GM12878 (cell line): ENCODE data around the gene SLC38A8. TPM values are rescaled to one million over a fixed set of nuclear protein-coding genes. Genes with fewer than 3 reads are reported as not detected.

ENCODE experiments used
- ATAC-seq: fragments of 200-7000 bp; cut with Tn5 transposase; 3 replicates; pipeline ENCODE4 v1.9.1; 2020; ENCODE audit warnings: mild to moderate bottlenecking, moderate library complexity
- BruUV-seq: library from RNA; stranded (reverse); fragments of 400-500 nt; replicated peaks from 2 replicates; lab custom pipeline; 2021; lab: Mats Ljungman, UMichigan
- CTCF ChIA-PET: fragments of 300-600 bp; sonication (Branson Sonifier 250); formaldehyde crosslinking; extraction: SDS; loops from one replicate; lab custom pipeline; 2021; ENCODE audit warnings: inconsistent platforms; lab: Yijun Ruan, JAX
- POLR2A ChIA-PET: fragments of 350-600 bp; formaldehyde crosslinking; extraction: SDS; loops from one replicate; lab custom pipeline; 2021; ENCODE audit warnings: inconsistent platforms; lab: Charles Lee
- RAD21 ChIA-PET: fragments of 300-600 bp; sonication (Branson Sonifier 250); formaldehyde crosslinking; loops from one replicate; lab custom pipeline; 2023; ENCODE audit warnings: antibody characterized with exemption; ENCODE audit not compliant: unreplicated experiment; lab: Charles Lee
- SMC1A ChIA-PET: fragments of 300-600 bp; sonication (Branson Sonifier 250); formaldehyde crosslinking; loops from one replicate; lab custom pipeline; 2023; ENCODE audit not compliant: unreplicated experiment, uncharacterized antibody; lab: Charles Lee
- DNase-seq: peaks from one replicate; pipeline ENCODE4 v3.0.0-alpha.2; 2011; ENCODE audit warnings: low read depth, low spot score
- FAIRE-seq: peaks from 3 replicates; lab custom pipeline; 2011; peaks lifted over from hg19 to GRCh38; lab: Jason Lieb, UNC
- H2AFZ ChIP-seq: 2 replicates; pipeline ENCODE4 v1.6.0; 2011; ENCODE audit warnings: low read depth, low read length, control low read depth; ENCODE audit not compliant: control insufficient read depth
- H3K27ac ChIP-seq: 2 replicates; pipeline ENCODE4 v1.5.1; 2011; ENCODE audit warnings: control low read depth; ENCODE audit not compliant: control insufficient read depth, insufficient read depth
- H3K27me3 ChIP-seq, 2 experiments: replicated peaks in 1 of 2; 2 replicates each; pipeline versions ENCODE4 v1.6.0 to v1.6.1; 2011; ENCODE audit warnings: low read length in 1 of 2; ENCODE audit not compliant: control insufficient read depth in 2 of 2, insufficient read depth in 2 of 2
- H3K36me3 ChIP-seq, 2 experiments: 2 replicates each; pipeline ENCODE4 v1.5.1; 2011; ENCODE audit warnings: low read length in 1 of 2; ENCODE audit not compliant: control insufficient read depth in 2 of 2, insufficient read depth in 2 of 2
- H3K4me1 ChIP-seq: 2 replicates; pipeline ENCODE4 v1.6.1; 2011; ENCODE audit warnings: mild to moderate bottlenecking, low read length, moderate library complexity, mixed read lengths; ENCODE audit not compliant: control insufficient read depth, insufficient read depth
- H3K4me2 ChIP-seq: 2 replicates; pipeline ENCODE4 v1.6.0; 2011; ENCODE audit warnings: control low read depth; ENCODE audit not compliant: control insufficient read depth, insufficient read depth
- H3K4me3 ChIP-seq: fragments of 200-600 bp; sonication (generic); 2 replicates; pipeline ENCODE4 v1.5.1; 2016
- H3K79me2 ChIP-seq: 2 replicates; pipeline ENCODE4 v1.6.0; 2011; ENCODE audit warnings: low read length; ENCODE audit not compliant: control insufficient read depth, insufficient read depth
- H3K9ac ChIP-seq: 2 replicates; pipeline ENCODE4 v1.8.0; 2011; ENCODE audit warnings: low read length, control low read depth, mixed read lengths; ENCODE audit not compliant: control insufficient read depth, insufficient read depth
- H3K9me3 ChIP-seq: replicated peaks from 3 replicates; pipeline ENCODE4 v1.5.1; 2011; ENCODE audit warnings: mild to moderate bottlenecking, low read length; ENCODE audit not compliant: control insufficient read depth, insufficient read depth
- H4K20me1 ChIP-seq: 2 replicates; pipeline ENCODE4 v1.6.0; 2011; ENCODE audit not compliant: control insufficient read depth, insufficient read depth
- BHLHE40 ChIP-seq, 2 experiments: fragments of 450-650 bp in 1 of 2; IDR thresholded peaks; 2 replicates each; pipeline ENCODE4 v1.6.1; 2011 to 2017; ENCODE audit warnings: low read depth in 2 of 2, borderline replicate concordance in 1 of 2, improper control_type of control experiment in 1 of 2, low read length in 1 of 2, mild to moderate bottlenecking in 1 of 2
- BRCA1 ChIP-seq: IDR thresholded peaks from 2 replicates; pipeline ENCODE4 v1.6.1; 2011; ENCODE audit warnings: low read depth, low read length, improper control_type of control experiment
- CHD1 ChIP-seq: IDR thresholded peaks from 2 replicates; pipeline ENCODE4 v1.6.1; 2012; ENCODE audit warnings: low read depth, low read length, improper control_type of control experiment
- ETV6 ChIP-seq, 2 experiments: fragments of 450-650 bp in 1 of 2; IDR thresholded peaks in 1 of 2; conservative IDR thresholded peaks in 1 of 2; 2 replicates each; pipeline ENCODE4 v1.6.1; 2014; ENCODE audit warnings: antibody characterized with exemption in 1 of 2, borderline replicate concordance in 1 of 2, low read depth in 1 of 2, mild to moderate bottlenecking in 1 of 2, moderate library complexity in 1 of 2
- IRF4 ChIP-seq: IDR thresholded peaks from 2 replicates; pipeline ENCODE4 v1.6.1; 2011; ENCODE audit warnings: low read depth, low read length
- MAX ChIP-seq: IDR thresholded peaks from 2 replicates; pipeline ENCODE4 v1.6.1; 2012; ENCODE audit warnings: low read depth, low read length, improper control_type of control experiment
- NBN ChIP-seq: fragments of 450-650 bp; IDR thresholded peaks from 2 replicates; pipeline ENCODE4 v1.6.1; 2016
- PAX5 ChIP-seq: IDR thresholded peaks from 2 replicates; pipeline ENCODE4 v1.6.1; 2011; ENCODE audit warnings: low read depth, low read length, borderline replicate concordance
- PAX8 ChIP-seq: fragments of 450-650 bp; IDR thresholded peaks from 2 replicates; pipeline ENCODE4 v1.6.1; 2017; ENCODE audit warnings: mild to moderate bottlenecking, moderate library complexity
- PML ChIP-seq: IDR thresholded peaks from 2 replicates; pipeline ENCODE4 v1.6.1; 2012; ENCODE audit warnings: low read length, inconsistent platforms
- POLR2AphosphoS5 ChIP-seq: IDR thresholded peaks from 2 replicates; pipeline ENCODE4 v1.6.1; 2011; ENCODE audit warnings: mild to moderate bottlenecking, low read length, inconsistent platforms
- RB1 ChIP-seq: fragments of 450-650 bp; formaldehyde crosslinking; IDR thresholded peaks from 2 replicates; pipeline ENCODE4 v1.6.1; 2017; ENCODE audit warnings: mild to moderate bottlenecking, borderline replicate concordance
- SMAD5 ChIP-seq: IDR thresholded peaks from 2 replicates; pipeline ENCODE4 v1.6.1; 2016; ENCODE audit warnings: antibody characterized with exemption, low read depth
- SPI1 ChIP-seq: IDR thresholded peaks from 2 replicates; pipeline ENCODE4 v1.6.1; 2011; ENCODE audit warnings: low read depth, mild to moderate bottlenecking, low read length, moderate library complexity, borderline replicate concordance; ENCODE audit not compliant: insufficient read depth
- SRF ChIP-seq, 2 experiments: IDR thresholded peaks; 2 replicates each; pipeline ENCODE4 v1.6.1; 2011; ENCODE audit warnings: low read depth in 2 of 2, low read length in 2 of 2, mild to moderate bottlenecking in 1 of 2, moderate library complexity in 1 of 2
- ZBED1 ChIP-seq: IDR thresholded peaks from 2 replicates; pipeline ENCODE4 v1.6.1; 2016; ENCODE audit warnings: borderline replicate concordance
- ZNF274 ChIP-seq: IDR thresholded peaks from one replicate; pipeline ENCODE4 v1.8.0; 2011; ENCODE audit not compliant: insufficient read length, insufficient read depth
- ZNF384 ChIP-seq: IDR thresholded peaks from 2 replicates; pipeline ENCODE4 v1.6.1; 2012; ENCODE audit warnings: low read depth, mild to moderate bottlenecking, low read length, improper control_type of control experiment, borderline replicate concordance
- ZZZ3 ChIP-seq: IDR thresholded peaks from 2 replicates; pipeline ENCODE4 v1.6.1; 2011; ENCODE audit warnings: low read depth; ENCODE audit not compliant: control insufficient read depth, insufficient read length
- WGBS: methylation state at CpG from one replicate; pipeline ENCODE4 v1.1.6; 2016; ENCODE audit warnings: low lambda C conversion rate; ENCODE audit not compliant: insufficient replicate concordance, insufficient coverage; ENCODE audit errors: missing lambda C conversion rate; 5-methylcytosine and 5-hydroxymethylcytosine counted together
- in situ Hi-C: fragments of 300-500 bp; cut with MboI; formaldehyde crosslinking; loops from 9 replicates; pipeline ENCODE4 v1.14.3; 2018; ENCODE audit warnings: mixed read lengths
- intact Hi-C: fragments of 100-400 bp; cut with micrococcal nuclease; formaldehyde crosslinking; loops from one replicate; pipeline ENCODE4 v1.14.2; 2022; ENCODE audit not compliant: unreplicated experiment
- polyA plus RNA-seq, 11 experiments: library from polyadenylated mRNA; depleted of rRNA in 4 of 11; unstranded in 6 of 11; stranded (reverse) in 5 of 11; fragments of >200 nt; fragmentation: Nextera tagmentation in 4 of 11; fragmentation: Illumina TruSeq in 1 of 11; extraction: Ambion mirVana in 4 of 11; extraction: Trizol in 1 of 11; gene quantifications; 1 replicate in 1 of 11; 2 replicates in 10 of 11; pipeline versions ENCODE4 v1.2.1 to v1.2.3, GENCODE V29; 2011 to 2016; ENCODE audit warnings: inconsistent platforms in 2 of 11, missing spikeins in 2 of 11, low read depth in 1 of 11
- total RNA-seq, 4 experiments: library from RNA; depleted of rRNA in 3 of 4; stranded (reverse); fragments of >200 nt in 3 of 4; fragmentation: Illumina TruSeq in 1 of 4; extraction: Trizol in 1 of 4; gene quantifications; 2 replicates each; pipeline versions ENCODE4 v1.2.1 to v1.2.3, GENCODE V29; 2013 to 2021

Gene SLC38A8
- total and polyA plus RNA-seq, 10 of the 15 experiments (the other 5 are each of a cell fraction or from before 2014, with no cell fraction given): not detected

DNA sequence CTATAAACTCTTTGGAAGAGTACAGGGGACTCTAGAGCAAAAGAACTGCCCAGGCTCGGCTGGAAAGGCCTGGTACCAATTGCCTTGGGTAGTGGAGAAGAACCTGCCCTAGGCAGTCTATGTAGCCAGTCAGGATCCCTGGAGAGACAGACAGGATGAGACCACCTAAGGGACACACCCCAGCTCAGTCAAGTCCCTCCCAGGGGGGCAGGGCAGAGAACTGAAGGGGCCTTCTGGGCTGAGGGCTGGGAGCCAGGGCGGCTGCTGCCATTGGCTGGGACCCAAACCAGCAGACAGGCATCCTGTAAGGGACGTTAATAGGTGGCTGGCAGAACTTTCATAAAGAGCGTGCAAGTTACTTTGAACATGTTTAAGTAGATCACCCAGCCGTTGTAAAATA is 12.8 kb upstream of the SLC38A8 start (continued):
- TF ChIP-seq PML (no peak), POLR2AphosphoS5 (no peak), NBN (no peak), IRF4 (no peak), SPI1 (no peak), ETV6 (conservative IDR thresholded peaks at IDR 0.05 in 1 of 2, IDR thresholded peaks at IDR 0.05 in 1 of 2; ENCODE audit: borderline replicate concordance in 1 of 2, low read depth in 1 of 2) (no peak)

DNA sequence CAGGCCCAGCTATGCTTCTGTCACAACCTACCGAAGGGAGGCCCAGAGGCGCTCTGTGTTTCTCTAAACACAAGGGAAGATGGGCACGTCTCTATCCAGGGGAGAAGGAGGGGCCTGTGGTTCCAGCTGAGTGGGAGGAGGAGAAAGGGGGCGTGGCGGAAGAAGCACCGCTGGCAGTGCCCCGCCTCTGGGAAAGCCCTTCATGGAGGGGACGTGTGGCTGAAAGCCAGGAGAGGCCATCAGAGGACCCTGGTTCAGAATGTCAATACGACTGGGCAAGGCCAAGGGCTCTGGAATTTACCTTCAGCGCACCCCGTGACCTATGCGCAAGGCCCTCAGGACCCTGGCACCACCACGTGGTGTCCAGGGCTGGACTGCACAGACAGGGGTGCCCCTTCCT is 12.3 kb upstream of the SLC38A8 start:
- intact Hi-C loops (no loop called here), in situ Hi-C loops (no loop called here)
- ChIA-PET RAD21 (interaction anchor here (1.2 kb wide), 1 partner anchor 11 kb away, joined by 3 read pairs; no protein-coding TSS in a partner anchor), SMC1A (no interaction called here), POLR2A (no interaction called here), CTCF (interaction anchor here (1.2 to 1.4 kb wide), 2 partner anchors 8 to 11 kb away, joined by 3 to 5 read pairs; no protein-coding TSS in a partner anchor)
- Histone ChIP-seq H2AFZ (no peak overlapping the region), H3K4me3 (no peak overlapping the region), H3K4me2 (no peak overlapping the region), H3K79me2 (no peaks in the 10 kb centered on the region), H3K27me3 (no peaks in the 10 kb centered on the region), H3K9ac (no peak overlapping the region), H3K27ac (no peak overlapping the region), H3K36me3 (peaks cover 16 to 24% of the 10 kb centered on the region in 2 experiments), H4K20me1 (no peaks in the 10 kb centered on the region), H3K4me1 (no peaks in the 10 kb centered on the region), H3K9me3 (no peaks in the 10 kb centered on the region)
- ATAC-seq (no peak), DNase-seq (no peak), FAIRE-seq (no peak)
- TF ChIP-seq CHD1 (no peak), SRF (IDR thresholded peaks at IDR 0.05; ENCODE audit: low read depth in 2 of 2, low read length in 2 of 2) (no peak), SMAD5 (no peak), ZNF274 (no peak), MAX (no peak), PAX5 (no peak), POLR2AphosphoS5 (no peak), RB1 (no peak), PAX8 (no peak), ZBED1 (no peak), ZNF384 (no peak), BHLHE40 (IDR thresholded peaks at IDR 0.05; ENCODE audit: borderline replicate concordance in 1 of 2, low read depth in 2 of 2, low read length in 1 of 2) (no peak), BRCA1 (no peak), ZZZ3 (no peak)
- 88% methylated on average over 13 of the region's 13 CpGs for WGBS
- BruUV-seq: no TSS peak
